ENCODE data around the gene PROSER2.
"Not testable (repeated sequence)": the region's sequence is repeated elsewhere in the genome, so short reads cannot be mapped to it uniquely, and the experiment has no call there.

DNA sequence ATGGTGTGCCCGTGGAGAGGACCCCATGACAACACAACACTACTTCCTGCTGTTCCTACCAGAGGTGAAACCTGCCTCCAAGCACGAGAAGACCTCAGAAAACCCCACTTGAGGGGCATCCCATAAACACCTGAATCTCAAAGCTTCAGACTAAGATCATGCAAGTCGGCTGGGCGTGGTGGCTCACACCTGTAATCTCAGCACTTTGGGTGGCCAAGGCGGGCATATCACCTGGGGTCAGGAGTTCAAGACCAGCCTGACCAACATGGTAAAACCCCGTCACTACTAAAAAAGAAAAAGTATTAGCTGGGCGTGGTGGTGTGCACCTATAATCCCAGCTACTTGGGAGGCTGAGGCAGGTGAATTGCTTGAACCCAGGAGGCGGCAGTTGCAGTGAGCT is 66.1 kb downstream of the PROSER2 start:
- not testable (repeated sequence) for TF ChIP-seq POLR2A (IDR thresholded peaks at IDR 0.05; ENCODE audit: low read depth); EP300 (IDR thresholded peaks at IDR 0.05)
- TF ChIP-seq, protein P1, sequence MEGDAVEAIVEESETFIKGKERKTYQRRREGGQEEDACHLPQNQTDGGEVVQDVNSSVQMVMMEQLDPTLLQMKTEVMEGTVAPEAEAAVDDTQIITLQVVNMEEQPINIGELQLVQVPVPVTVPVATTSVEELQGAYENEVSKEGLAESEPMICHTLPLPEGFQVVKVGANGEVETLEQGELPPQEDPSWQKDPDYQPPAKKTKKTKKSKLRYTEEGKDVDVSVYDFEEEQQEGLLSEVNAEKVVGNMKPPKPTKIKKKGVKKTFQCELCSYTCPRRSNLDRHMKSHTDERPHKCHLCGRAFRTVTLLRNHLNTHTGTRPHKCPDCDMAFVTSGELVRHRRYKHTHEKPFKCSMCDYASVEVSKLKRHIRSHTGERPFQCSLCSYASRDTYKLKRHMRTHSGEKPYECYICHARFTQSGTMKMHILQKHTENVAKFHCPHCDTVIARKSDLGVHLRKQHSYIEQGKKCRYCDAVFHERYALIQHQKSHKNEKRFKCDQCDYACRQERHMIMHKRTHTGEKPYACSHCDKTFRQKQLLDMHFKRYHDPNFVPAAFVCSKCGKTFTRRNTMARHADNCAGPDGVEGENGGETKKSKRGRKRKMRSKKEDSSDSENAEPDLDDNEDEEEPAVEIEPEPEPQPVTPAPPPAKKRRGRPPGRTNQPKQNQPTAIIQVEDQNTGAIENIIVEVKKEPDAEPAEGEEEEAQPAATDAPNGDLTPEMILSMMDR (IDR thresholded peaks at IDR 0.05), result not testable (repeated sequence)

Data from esophagus muscularis mucosa (tissue), 4 donors.